Measurements from ENCODE around the gene SPINK9.

The SPINK9 gene

GRCh38 chr5:148372166-148372725 is 36.9 kb downstream of the SPINK9 start:
- no peak for FAIRE-seq

- no peak for FAIRE-seq
These were observed 37.5 kb downstream of the SPINK9 start for GRCh38 chr5:148372893-148373292.

- no peak for FAIRE-seq
These were observed 39.5 kb downstream of the SPINK9 start for GRCh38 chr5:148374690-148375360.

DNA sequence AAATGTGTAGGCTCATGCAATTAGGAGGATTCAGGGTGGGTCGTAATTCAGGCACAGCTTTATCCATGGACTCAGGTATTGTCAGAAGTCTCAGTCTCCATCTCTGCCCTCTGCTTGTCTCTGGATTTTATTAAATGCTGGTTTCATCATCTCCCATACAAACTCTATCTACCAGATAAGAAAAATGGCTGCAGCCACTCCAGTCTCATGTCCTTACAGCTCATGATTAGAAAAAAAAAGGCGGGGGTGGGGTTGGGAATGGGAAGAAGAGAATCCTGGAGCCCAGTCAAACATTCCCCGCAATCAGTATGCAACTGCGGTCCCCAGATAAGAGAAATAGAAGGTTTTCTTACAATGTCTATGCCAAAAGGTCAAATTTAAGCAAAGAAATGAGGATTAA is 40.8 kb downstream of the SPINK9 start:
- FAIRE-seq, result no peak

DNA sequence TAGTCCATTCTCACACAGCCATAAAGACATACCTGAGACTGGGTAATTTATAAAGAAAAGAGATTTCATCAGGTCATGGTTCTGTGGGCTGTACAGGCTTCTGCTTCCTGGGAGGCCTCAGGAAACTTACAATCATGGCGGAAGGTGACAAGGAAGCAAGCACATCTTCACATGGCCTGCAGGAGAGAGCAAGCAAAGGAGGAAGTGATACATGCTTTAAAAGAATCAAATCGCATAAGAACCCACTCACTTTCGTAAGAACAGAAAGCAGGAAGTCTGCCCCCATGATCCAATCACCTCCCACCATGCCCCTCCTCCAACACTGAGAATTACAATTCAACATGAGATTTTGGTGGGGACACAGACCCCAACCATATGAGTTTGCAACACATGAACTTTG is 43.3 kb downstream of the SPINK9 start:
- FAIRE-seq, result no peak

DNA sequence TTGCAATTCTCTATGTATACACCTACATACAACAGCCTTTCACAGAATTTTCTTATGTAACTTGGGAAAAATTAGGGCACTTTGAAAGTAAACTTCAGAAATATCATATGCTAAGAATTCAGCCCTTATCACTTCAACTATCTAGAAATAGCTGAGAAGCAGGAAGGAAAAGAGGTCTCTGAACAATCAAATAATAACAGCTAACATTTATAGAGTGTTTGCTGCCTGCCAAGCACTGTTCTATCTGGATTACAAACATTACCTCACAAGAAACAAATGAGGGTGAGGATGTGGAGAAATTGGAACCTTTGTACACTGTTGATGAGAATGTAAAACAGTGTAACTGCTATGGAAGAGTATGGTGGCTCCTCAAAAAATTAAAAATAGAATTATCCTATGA is 44.0 kb downstream of the SPINK9 start:
- no peak for FAIRE-seq

- FAIRE-seq, result no peak
These were observed 46.5 kb downstream of the SPINK9 start for GRCh38 chr5:148381906-148382305.

GRCh38 chr5:148382961-148383360 is 47.6 kb downstream of the SPINK9 start:
- FAIRE-seq, result no peak

GRCh38 chr5:148383564-148384379 is 48.4 kb downstream of the SPINK9 start, which contains the start of gene FBXO38:
TSS of gene FBXO38 (plus strand) at chr5:148383958. CDS start at chr5:148394777, 10,819 bp downstream.
- peak; percentile 82 for FAIRE-seq

DNA sequence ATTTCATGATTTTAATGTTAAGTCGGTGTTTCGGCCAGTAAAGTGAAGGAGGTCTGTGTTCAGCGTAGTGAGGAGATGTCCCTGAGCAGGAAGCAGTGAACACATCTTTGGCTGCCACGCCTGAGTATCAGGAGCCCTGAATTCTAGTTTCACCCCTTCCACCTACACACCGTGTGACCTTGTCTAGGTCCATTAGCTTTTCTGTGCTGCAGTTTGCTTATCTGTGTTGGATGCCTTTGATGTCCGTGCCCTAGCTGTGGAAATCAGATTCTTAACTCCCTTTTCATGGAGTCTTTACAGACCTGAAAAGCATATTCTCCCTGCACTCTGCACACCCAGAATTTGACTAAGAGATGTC is 49.0 kb downstream of the SPINK9 start:
- no peak for FAIRE-seq

GRCh38 chr5:148385094-148385493 is 49.7 kb downstream of the SPINK9 start:
- no peak for FAIRE-seq

DNA sequence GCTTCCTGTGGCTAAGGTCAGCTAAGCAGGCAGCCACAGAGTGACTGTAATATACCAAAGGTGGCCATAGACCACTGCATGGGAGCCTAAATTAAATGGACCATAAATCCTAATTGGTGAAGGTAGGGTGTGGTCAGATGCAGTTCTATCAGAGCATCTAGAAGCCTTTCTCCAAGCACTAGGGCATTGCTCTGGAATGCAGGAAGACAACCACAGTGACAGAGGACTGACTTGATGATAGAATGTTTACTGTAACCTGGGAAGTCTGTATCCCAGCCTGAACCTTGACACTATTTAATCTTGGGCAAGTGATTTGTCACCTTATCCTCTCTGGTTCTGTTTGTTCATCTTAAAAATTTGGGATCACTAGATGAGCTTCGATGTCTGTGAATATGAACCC is 50.7 kb downstream of the SPINK9 start:
- FAIRE-seq, result no peak

DNA sequence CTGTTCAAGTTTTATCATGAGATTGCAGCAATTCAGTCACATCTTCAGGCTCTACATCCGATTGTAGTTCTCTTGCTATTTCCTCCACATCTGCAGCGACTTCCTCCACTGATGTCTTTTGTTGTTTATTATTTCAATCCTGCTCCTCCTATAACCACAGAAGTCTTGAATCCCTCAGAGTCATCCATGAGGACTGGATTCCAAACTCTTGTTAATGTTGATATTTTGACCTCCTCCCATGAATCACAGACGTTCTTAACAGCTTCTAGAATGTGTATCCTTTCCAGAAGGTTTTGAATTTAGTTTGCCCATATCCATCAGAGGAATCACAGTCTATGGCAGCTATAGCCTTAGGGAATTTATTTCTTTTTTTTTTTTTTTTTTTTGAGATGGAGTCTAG is 52.0 kb downstream of the SPINK9 start:
- no peak for FAIRE-seq

DNA sequence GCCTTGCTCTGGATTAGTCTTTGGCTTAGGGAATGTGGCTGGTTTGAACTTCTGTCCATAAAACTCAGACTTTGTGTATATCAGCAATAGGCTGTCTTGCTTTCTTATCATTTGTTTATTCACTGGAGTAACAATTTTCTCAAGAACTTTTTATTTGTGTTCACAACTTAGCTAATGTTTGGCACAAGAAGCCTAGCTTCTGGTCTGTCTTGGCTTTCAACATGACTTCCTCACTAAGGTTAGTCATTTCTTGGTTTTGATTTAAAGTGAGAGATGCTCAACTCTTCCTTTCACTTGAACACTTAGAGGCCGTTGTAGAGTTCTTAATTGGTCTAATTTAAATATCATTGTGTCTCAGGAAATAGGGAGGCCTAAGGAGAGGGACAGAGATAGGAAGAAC is 53.3 kb downstream of the SPINK9 start:
- no peak for FAIRE-seq

Data from TTC549 (cell line).